Activated B cell treated with CpG ODN at 0.5 μM for 24 hours (primary cell): ENCODE data around the gene P2RY6. TPM values are rescaled to one million over a fixed set of nuclear protein-coding genes. Genes with fewer than 3 reads are reported as not detected.

Source experiments
- ATAC-seq: fragments of 200-7000 bp; cut with Tn5 transposase; one replicate; pipeline ENCODE4 v1.10.0; 2021; ENCODE audit warnings: low read depth, mild to moderate bottlenecking, moderate library complexity
- CTCF ChIA-PET: fragments of 350-600 bp; sonication (Branson Sonifier 250); formaldehyde crosslinking; loops from one replicate; lab custom pipeline; 2021; ENCODE audit warnings: antibody characterized with exemption; lab: Charles Lee
- POLR2A ChIA-PET: fragments of 350-600 bp; sonication (Branson Sonifier 250); formaldehyde crosslinking; loops from one replicate; lab custom pipeline; 2021; ENCODE audit warnings: antibody characterized with exemption; lab: Charles Lee
- DNase-seq: peaks from one replicate; pipeline ENCODE4 v3.0.0; 2022
- H3K27ac Mint-ChIP-seq: one replicate; pipeline ENCODE4 v1.8.0; 2020; ENCODE audit warnings: mixed read lengths
- H3K27me3 Mint-ChIP-seq: one replicate; pipeline ENCODE4 v1.8.0; 2021; ENCODE audit warnings: mixed read lengths
- H3K36me3 Mint-ChIP-seq: one replicate; pipeline ENCODE4 v1.8.0; 2021; ENCODE audit warnings: low read depth, mixed read lengths
- H3K4me1 Mint-ChIP-seq: one replicate; pipeline ENCODE4 v1.8.0; 2021; ENCODE audit warnings: mixed read lengths
- H3K4me3 Mint-ChIP-seq: one replicate; pipeline ENCODE4 v1.8.0; 2020; ENCODE audit warnings: mild to moderate bottlenecking, mixed read lengths
- H3K9me3 Mint-ChIP-seq: one replicate; pipeline ENCODE4 v1.8.0; 2020; ENCODE audit warnings: mixed read lengths
- intact Hi-C: fragments of 100-400 bp; cut with micrococcal nuclease; formaldehyde crosslinking; loops from one replicate; pipeline ENCODE4 v1.15.1; 2024
- total RNA-seq: library from RNA; stranded (reverse); gene quantifications from 2 replicates; pipeline ENCODE4 v1.2.3, GENCODE V29; 2022
- TF ChIP-seq, protein P1 (sequence below): fragments of 200-600 bp; IDR thresholded peaks from one replicate; pipeline ENCODE4 v1.8.0; 2022; ENCODE audit warnings: antibody characterized with exemption, mild to moderate bottlenecking

Gene P2RY6
- total RNA-seq, 1 donor from 2014 or later = 0.22 TPM

DNA sequence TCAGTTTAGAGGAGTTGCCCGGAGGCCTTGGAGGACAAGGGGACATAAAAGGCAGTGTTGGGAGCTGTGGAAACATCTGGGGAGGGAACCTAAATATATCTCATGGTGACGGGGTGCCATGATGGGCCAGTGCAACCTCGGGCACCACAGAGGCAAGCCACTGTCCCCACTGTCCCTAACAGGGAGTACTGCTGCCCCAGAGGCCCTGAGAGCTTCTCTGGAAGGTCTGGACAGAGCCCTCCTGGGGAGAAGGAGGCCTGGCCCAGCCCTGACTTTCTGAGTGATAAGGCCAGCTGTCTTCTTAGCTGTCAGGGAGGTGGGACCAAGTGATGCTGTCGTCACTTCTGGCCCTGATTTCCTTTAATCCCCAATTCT is 5.5 kb upstream of the P2RY6 start:
- Mint-ChIP-seq H3K4me1 (peaks cover 15% of the 10 kb centered on the region), H3K9me3 (no peaks in the 10 kb centered on the region), H3K27ac (no peak overlapping the region), H3K36me3 (no peaks in the 10 kb centered on the region), H3K4me3 (no peak overlapping the region), H3K27me3 (peaks cover 27% of the 10 kb centered on the region)
- CTCF ChIA-PET = no interaction called here
- POLR2A ChIA-PET = interaction anchor here (0.5 kb wide), 1 partner anchor 651 kb away, joined by 3 read pairs; no protein-coding TSS in a partner anchor
- intact Hi-C loops = no loop called here
- DNase-seq (no peak), ATAC-seq (no peak)
- TF ChIP-seq, protein P1, sequence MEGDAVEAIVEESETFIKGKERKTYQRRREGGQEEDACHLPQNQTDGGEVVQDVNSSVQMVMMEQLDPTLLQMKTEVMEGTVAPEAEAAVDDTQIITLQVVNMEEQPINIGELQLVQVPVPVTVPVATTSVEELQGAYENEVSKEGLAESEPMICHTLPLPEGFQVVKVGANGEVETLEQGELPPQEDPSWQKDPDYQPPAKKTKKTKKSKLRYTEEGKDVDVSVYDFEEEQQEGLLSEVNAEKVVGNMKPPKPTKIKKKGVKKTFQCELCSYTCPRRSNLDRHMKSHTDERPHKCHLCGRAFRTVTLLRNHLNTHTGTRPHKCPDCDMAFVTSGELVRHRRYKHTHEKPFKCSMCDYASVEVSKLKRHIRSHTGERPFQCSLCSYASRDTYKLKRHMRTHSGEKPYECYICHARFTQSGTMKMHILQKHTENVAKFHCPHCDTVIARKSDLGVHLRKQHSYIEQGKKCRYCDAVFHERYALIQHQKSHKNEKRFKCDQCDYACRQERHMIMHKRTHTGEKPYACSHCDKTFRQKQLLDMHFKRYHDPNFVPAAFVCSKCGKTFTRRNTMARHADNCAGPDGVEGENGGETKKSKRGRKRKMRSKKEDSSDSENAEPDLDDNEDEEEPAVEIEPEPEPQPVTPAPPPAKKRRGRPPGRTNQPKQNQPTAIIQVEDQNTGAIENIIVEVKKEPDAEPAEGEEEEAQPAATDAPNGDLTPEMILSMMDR = no peak

DNA sequence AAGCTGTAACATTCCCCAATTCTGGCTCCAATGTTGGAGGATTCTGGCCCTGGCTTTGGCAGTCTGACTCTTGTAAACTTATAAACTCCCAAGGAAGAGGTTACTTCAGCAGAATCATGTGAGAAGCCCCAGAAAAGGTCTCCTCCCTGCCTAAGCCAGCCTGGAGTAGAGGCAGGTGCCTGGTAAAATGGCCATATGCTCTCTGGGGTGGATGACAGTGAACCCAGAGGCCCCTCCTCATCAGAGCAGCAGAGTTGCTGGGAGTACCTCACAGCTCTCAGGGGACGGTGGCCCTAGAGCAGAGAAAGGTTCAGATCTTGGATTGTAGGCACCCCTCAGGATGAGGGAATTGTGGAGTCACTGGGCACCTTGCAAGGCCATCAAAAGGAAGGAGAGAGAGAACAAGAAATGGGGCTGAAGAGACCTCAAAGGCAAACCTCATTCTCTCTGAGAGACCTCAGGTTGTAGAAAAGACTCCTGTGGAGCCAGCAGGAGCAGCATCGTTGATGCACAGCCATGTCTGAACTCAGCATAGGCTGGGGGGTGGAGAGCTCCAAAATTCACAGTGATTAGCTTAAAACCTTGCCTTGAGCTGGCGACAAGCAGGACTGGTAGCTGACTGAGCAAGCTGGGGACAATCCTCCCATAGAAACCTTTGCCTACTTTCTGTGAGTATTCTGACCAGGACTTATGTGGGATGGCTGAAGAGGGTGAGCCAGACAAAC is 4.9 kb upstream of the P2RY6 start:
- TF ChIP-seq, protein P1 = no peak
- H3K27me3 Mint-ChIP-seq = peaks cover 27% of the 10 kb centered on the region
- H3K36me3 Mint-ChIP-seq = no peaks in the 10 kb centered on the region
- H3K27ac Mint-ChIP-seq = no peak overlapping the region
- ATAC-seq = no peak
- intact Hi-C loops = no loop called here
- ChIA-PET POLR2A (interaction anchor here (0.5 kb wide), 1 partner anchor 652 kb away, joined by 3 read pairs; no protein-coding TSS in a partner anchor), CTCF (no interaction called here)
- DNase-seq = no peak
- no peaks in the 10 kb centered on the region for H3K9me3 Mint-ChIP-seq
- peaks cover 22% of the 10 kb centered on the region for H3K4me1 Mint-ChIP-seq
- no peak overlapping the region for H3K4me3 Mint-ChIP-seq

DNA sequence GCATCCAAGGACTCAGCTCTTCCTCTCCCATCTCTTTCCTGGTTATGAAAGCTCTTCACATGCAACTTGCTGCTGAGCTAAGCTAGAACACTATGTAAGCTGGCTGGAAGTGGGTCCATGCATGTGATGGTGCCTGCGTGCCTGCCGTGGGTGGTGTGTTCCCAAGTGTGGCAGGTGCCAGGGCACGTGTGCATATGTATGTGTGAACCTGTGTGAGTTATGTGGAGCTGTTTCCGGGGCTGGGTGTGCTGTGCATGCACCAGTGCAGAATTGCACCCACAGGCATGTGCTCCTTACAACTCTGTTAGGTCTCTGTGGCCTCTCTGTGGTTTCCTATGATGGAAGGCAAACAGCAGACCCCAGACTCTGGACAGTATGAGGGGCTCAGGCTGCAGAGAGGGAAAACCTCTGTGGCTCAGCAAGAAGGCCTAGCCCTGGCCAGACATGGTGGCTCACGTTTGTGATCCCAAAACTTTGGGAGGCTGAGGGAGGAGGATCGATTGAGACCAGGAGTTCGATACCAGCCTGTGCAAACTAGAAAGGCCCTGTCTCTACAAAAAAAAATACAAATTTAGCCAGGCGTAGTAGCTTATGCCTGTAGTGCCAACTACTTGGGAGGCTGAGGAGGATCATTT is 4.1 kb upstream of the P2RY6 start:
- no peaks in the 10 kb centered on the region for H3K36me3 Mint-ChIP-seq
- peaks cover 23% of the 10 kb centered on the region for H3K27me3 Mint-ChIP-seq
- TF ChIP-seq, protein P1 = no peak
- no peak for ATAC-seq
- H3K4me1 Mint-ChIP-seq = peaks cover 22% of the 10 kb centered on the region
- ChIA-PET CTCF (no interaction called here), POLR2A (no interaction called here)
- no peak for DNase-seq
- no peak overlapping the region for H3K4me3 Mint-ChIP-seq
- H3K9me3 Mint-ChIP-seq = no peaks in the 10 kb centered on the region
- intact Hi-C loops = no loop called here
- H3K27ac Mint-ChIP-seq = no peak overlapping the region

DNA sequence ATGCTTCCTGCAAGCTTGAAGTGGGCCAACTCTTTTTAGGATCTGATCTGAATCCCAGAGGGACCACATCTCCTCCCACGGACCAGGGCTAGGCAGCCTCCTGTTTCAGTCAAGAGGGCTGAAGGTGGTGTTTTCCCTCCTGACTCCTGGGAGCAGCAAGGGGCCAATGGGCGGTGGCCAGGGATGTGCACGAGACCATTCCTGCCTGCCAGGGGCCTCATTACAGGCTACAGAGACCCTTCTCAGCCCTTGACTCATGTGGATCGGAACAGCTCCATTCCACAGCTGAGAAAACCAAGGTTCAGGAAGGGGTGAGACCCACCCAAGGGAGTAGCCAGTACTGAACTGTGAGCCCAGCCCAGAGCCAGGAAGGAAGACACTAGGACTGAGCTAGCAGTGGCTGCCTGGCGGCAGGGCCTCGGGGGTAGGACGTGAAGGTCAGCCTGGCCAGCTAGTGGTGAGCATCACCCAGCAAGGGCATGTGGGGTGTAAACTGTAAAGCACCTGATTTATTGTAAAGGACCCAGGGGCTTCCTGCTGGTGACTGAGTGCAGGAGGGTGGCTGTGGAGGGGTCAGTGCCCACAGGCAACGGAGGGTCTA is 3.4 kb upstream of the P2RY6 start:
- POLR2A ChIA-PET = no interaction called here
- no peak for ATAC-seq
- Mint-ChIP-seq H3K36me3 (no peaks in the 10 kb centered on the region), H3K9me3 (no peaks in the 10 kb centered on the region), H3K4me1 (peaks cover 22% of the 10 kb centered on the region), H3K27ac (no peak overlapping the region), H3K4me3 (no peak overlapping the region), H3K27me3 (peaks cover 19% of the 10 kb centered on the region)
- intact Hi-C loops = no loop called here
- CTCF ChIA-PET = no interaction called here
- TF ChIP-seq, protein P1 = no peak
- DNase-seq = no peak

DNA sequence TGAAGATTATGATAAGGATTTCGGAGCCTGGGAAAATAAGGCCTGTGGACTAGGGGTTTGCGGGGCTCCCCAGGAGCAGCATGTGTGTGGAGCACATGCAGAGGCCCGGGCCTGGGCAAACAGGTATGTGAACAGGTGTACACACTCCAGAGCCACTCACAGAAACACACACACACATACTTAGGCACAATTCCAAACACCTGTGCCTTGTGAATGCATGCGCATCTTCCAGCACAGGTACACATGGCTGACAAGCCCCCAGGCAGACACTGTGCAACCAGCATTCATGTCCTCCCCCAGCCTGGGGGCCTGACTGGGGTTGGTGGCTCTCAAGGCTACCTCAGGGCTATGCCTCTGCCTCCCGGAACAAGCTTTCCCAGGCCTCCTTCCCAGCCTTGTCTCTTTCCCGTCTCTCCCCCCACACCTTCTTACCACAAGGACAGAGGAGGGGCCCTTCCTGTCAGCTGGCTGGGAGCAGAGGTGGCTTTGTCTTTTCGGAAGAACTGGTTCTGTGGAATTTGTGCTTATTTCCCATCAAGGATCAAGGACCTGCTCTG is 2.6 kb upstream of the P2RY6 start:
- TF ChIP-seq, protein P1 = no peak
- ATAC-seq = no peak
- POLR2A ChIA-PET = no interaction called here
- no peak for DNase-seq
- Mint-ChIP-seq H3K36me3 (no peaks in the 10 kb centered on the region), H3K27me3 (peaks cover 17% of the 10 kb centered on the region), H3K27ac (no peak overlapping the region), H3K9me3 (no peaks in the 10 kb centered on the region), H3K4me1 (peaks cover 22% of the 10 kb centered on the region), H3K4me3 (no peak overlapping the region)
- CTCF ChIA-PET = interaction anchor here (0.7 kb wide), 1 partner anchor 66 kb away, joined by 3 read pairs; no protein-coding TSS in a partner anchor
- intact Hi-C loops = loop anchor here (2.0 kb wide), 1 partner anchor 19 kb away; no protein-coding TSS in a partner anchor
